ENCODE measurements around the gene PUS3.

DNA sequence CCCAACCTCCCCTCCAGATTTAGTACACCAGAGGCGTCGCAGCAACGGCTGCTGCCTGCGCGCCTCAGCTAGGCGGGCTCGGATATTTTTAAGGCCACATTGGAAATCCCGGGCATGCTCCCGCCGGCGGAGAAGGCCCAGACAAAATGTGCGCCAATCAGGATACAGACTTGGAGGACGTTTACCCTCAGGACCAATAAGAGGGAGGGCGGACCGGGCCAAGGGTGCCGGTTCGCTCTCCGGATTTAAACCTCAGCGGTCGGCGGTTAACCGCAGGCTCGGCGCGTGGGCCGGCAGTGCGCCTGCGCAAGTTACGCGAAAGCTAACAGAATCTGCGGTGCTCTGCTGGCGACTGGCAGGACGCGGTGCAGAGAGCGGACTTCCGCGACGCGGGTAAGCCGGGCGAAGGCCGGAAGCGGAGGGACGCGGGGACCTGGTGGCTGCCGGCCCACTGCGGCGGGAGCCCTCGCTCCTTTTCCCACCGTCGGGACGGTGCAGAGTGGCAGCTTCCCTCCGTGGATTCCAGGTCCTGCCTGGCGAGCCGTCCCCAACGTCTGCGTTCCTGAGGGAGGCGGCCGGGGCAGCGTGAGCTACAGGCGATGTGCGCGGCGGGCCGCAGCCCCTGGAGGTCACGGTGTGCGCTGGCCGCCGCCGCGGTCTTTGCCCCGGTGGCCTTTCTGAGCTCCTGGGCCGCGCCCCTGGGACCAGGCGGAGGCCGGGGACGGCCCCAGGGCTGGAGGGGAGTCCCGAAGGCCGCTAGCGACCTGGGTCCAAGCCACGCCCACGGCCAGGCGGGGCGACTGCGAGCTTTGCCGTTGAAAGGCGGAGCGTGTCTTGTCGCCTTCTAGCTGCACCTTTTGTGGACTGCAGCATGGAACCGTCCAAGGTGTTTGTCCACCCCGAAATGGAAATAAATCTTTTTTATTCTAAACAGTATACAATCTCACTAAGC lies 15.4 kb downstream of the PUS3 start, which contains the start of gene HYLS1:
- TF ChIP-seq POLR2A (IDR thresholded peaks at IDR 0.05) = no peak
- TF ChIP-seq, protein P1, sequence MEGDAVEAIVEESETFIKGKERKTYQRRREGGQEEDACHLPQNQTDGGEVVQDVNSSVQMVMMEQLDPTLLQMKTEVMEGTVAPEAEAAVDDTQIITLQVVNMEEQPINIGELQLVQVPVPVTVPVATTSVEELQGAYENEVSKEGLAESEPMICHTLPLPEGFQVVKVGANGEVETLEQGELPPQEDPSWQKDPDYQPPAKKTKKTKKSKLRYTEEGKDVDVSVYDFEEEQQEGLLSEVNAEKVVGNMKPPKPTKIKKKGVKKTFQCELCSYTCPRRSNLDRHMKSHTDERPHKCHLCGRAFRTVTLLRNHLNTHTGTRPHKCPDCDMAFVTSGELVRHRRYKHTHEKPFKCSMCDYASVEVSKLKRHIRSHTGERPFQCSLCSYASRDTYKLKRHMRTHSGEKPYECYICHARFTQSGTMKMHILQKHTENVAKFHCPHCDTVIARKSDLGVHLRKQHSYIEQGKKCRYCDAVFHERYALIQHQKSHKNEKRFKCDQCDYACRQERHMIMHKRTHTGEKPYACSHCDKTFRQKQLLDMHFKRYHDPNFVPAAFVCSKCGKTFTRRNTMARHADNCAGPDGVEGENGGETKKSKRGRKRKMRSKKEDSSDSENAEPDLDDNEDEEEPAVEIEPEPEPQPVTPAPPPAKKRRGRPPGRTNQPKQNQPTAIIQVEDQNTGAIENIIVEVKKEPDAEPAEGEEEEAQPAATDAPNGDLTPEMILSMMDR (IDR thresholded peaks at IDR 0.05) = no peak

Measured in lower leg skin (tissue), 3 donors.